ENCODE measurements around the gene NTM.

GRCh38 chr11:131677828-131678470 lies 307.5 kb downstream of the NTM start:
- TF ChIP-seq REST (IDR thresholded peaks at IDR 0.05; ENCODE audit: borderline replicate concordance), result no peak
- TF ChIP-seq CTCF (IDR thresholded peaks at IDR 0.05; ENCODE audit: poor library complexity, severe bottlenecking), result no peak
- no peak for TF ChIP-seq EZH2 (IDR thresholded peaks at IDR 0.05; ENCODE audit: borderline replicate concordance, insufficient read depth, low read length, poor library complexity, severe bottlenecking)
- TF ChIP-seq EP300 (conservative IDR thresholded peaks at IDR 0.05; ENCODE audit: poor library complexity, severe bottlenecking), result no peak
- no peak for TF ChIP-seq POLR2AphosphoS5 (IDR thresholded peaks at IDR 0.05)

Data from neural cell (in vitro differentiated cells).